Ascending aorta (tissue), 2 donors: ENCODE results near the gene LRRC25. TPM values are rescaled to one million over a fixed set of nuclear protein-coding genes. Genes with fewer than 3 reads are reported as not detected.

Experiments
- DNase-seq, 2 donors: peaks; one replicate each; pipeline ENCODE4 v3.0.0-alpha.2; 2019; ENCODE audit warnings: low spot score in 2 of 2
- H3K27ac ChIP-seq, 2 donors: fragments of 200-600 bp; sonication (generic); one replicate each; pipeline ENCODE4 v1.5.1; 2016 to 2017; ENCODE audit warnings: mild to moderate bottlenecking in 1 of 2
- H3K27me3 ChIP-seq: fragments of 200-600 bp; sonication (generic); one replicate; pipeline ENCODE4 v1.5.1; 2017
- H3K36me3 ChIP-seq, 2 donors: fragments of 200-600 bp; sonication (generic); one replicate each; pipeline ENCODE4 v1.5.1; 2016
- H3K4me1 ChIP-seq, 2 donors: fragments of 200-600 bp; sonication (generic); one replicate each; pipeline ENCODE4 v1.5.1; 2016 to 2017; ENCODE audit warnings: mild to moderate bottlenecking in 1 of 2
- H3K4me3 ChIP-seq, 2 donors: fragments of 200-600 bp; sonication (generic); one replicate each; pipeline ENCODE4 v1.5.1; 2016 to 2017; ENCODE audit warnings: mild to moderate bottlenecking in 1 of 2
- H3K9me3 ChIP-seq, 2 donors: fragments of 200-600 bp; sonication (generic); one replicate each; pipeline ENCODE4 v1.5.1; 2016
- intact Hi-C: fragments of 100-400 bp; cut with DNase I; formaldehyde crosslinking; loops from one replicate; pipeline ENCODE4 v1.15.1; 2023
- total RNA-seq: library from RNA; depleted of rRNA; stranded (reverse); fragments of >200 nt; gene quantifications from one replicate; pipeline ENCODE4 v1.1.0, GENCODE V29; 2016
- TF ChIP-seq, protein P1 (sequence below), 3 experiments: fragments of 200-600 bp in 2 of 3; fragments of 450-650 bp in 1 of 3; sonication (generic) in 2 of 3; IDR thresholded peaks; one replicate each; pipeline ENCODE4 v1.5.1; 2016 to 2019; ENCODE audit warnings: antibody characterized with exemption in 3 of 3, mild to moderate bottlenecking in 1 of 3, moderate library complexity in 1 of 3

The LRRC25 gene
- total RNA-seq, 1 donor from 2014 or later, result 6.9 TPM

DNA sequence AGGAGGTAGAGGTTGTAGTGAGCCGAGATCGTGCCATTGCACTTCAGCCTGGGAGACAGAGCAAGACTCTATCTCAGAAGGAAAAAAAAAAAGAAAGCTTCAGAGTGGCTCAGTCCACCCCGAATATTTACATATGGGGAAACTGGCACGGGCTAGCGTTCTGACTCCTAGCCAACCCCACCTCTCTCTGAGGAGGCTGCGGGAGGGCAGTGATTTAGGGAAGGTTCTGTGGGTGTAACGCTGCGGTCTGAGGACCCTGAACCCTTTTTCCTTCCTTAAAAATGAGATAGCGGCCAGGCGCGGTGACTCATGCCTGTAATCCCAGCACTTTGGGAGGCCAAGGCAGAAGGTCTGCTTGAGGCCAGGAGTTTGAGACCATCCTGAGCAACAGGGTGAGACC, 5.0 kb downstream of the LRRC25 start:
- Histone ChIP-seq H3K4me1 (peaks cover 3 to 11% of the 10 kb centered on the region in 2 donors), H3K27ac (no peak overlapping the region), H3K36me3 (no peaks in the 10 kb centered on the region), H3K4me3 (no peak overlapping the region), H3K9me3 (no peaks in the 10 kb centered on the region), H3K27me3 (peaks cover 4% of the 10 kb centered on the region)
- DNase-seq, result peak in 1 of 2 donors; percentile 72
- intact Hi-C loops, result no loop called here
- TF ChIP-seq, protein P1, sequence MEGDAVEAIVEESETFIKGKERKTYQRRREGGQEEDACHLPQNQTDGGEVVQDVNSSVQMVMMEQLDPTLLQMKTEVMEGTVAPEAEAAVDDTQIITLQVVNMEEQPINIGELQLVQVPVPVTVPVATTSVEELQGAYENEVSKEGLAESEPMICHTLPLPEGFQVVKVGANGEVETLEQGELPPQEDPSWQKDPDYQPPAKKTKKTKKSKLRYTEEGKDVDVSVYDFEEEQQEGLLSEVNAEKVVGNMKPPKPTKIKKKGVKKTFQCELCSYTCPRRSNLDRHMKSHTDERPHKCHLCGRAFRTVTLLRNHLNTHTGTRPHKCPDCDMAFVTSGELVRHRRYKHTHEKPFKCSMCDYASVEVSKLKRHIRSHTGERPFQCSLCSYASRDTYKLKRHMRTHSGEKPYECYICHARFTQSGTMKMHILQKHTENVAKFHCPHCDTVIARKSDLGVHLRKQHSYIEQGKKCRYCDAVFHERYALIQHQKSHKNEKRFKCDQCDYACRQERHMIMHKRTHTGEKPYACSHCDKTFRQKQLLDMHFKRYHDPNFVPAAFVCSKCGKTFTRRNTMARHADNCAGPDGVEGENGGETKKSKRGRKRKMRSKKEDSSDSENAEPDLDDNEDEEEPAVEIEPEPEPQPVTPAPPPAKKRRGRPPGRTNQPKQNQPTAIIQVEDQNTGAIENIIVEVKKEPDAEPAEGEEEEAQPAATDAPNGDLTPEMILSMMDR (IDR thresholded peaks at IDR 0.05), result no peak

DNA sequence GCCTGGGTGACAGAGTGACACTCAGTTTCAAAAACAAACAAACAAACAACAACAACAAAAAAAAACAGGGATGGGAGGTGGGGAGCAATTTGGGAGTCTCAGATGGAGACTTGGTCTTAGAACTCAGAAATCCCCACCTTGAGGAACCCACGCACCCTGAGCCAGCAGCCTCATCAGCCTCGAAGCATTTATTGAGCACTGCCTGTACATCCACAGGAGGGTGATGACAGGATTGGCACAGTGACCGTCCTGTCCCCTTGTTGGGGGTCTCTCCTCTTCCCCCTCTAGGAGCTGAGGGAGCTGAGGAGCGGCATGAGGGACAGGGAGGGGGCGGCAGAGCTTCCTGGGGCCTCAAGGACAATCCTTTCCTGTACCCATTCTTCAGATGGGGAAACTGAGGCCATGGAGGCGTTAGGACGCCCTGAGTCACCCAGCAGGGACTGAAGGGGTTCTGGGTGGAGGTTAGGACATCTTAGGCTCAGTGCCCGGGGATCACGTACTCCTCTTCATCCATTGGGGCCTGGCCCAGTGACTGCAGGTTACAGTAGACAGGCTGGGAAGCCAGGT, 5.8 kb downstream of the LRRC25 start:
- Histone ChIP-seq H3K27ac (no peak overlapping the region), H3K9me3 (no peaks in the 10 kb centered on the region), H3K36me3 (no peaks in the 10 kb centered on the region), H3K4me3 (no peak overlapping the region), H3K4me1 (peaks cover 3 to 11% of the 10 kb centered on the region in 2 donors), H3K27me3 (no peaks in the 10 kb centered on the region)
- no peak for DNase-seq
- intact Hi-C loops, result no loop called here
- TF ChIP-seq, protein P1 (IDR thresholded peaks at IDR 0.05), result no peak

DNA sequence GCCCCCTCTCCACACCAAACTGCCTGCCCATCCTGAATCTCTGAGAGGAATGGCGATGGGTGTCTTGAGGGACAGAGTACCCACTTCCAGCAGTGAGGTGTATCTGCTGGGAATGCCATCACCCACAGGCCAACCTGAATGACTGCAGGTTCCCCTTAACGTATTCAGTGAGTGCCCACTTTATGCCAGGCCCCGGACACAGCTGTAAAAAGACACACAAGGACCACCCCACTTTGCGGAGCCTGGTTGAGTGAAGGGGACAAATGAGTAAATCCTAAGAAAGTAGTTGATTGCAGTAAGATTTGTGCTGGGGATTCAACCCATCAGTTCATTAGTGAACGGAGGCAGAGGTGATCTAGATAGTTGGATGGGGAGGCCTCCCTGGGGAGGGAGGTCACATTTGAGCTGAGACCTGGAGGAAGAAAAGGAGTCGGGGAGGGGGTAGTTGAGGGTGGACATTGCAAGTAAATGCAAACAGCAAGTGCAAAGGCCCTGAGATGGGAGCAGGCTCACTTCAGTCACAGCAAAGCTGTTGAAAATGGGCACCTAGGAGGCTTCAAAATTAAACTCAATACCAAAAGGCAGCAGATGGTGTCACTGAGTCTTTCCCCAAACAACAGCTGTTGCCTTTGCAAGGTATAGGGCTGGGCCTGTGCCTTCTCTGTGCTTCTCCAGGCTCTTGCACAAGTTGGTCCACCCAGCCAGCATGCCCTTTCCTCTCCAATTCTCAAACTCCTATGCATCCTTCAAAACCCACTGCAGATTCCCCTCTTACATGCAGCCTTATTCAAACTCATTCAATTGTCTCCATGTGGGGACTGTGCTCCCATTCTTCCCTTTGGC, 7.1 kb downstream of the LRRC25 start:
- Histone ChIP-seq H3K9me3 (no peaks in the 10 kb centered on the region), H3K27me3 (no peaks in the 10 kb centered on the region), H3K4me3 (no peak overlapping the region), H3K36me3 (no peaks in the 10 kb centered on the region), H3K4me1 (peaks cover 3 to 16% of the 10 kb centered on the region in 2 donors), H3K27ac (no peak overlapping the region)
- TF ChIP-seq, protein P1 (IDR thresholded peaks at IDR 0.05), result no peak
- DNase-seq, result no peak
- intact Hi-C loops, result no loop called here

DNA sequence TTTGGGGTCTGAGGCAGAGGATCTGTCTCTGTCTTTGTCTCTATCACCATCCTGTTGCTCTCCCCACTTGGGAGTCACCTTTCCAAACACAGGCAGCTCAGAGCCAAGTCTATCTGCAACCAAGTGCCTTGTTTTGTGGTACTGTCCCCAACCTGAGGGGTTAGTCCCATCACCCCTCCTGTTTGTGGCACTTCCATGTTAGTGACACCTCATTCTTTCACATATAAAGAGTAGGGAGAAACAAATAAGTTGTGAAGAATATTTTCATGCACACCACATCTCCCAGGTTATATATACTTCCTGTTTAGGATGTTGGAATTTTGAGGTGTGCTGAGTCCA, 7.7 kb downstream of the LRRC25 start:
- DNase-seq, result no peak
- Histone ChIP-seq H3K9me3 (no peaks in the 10 kb centered on the region), H3K4me1 (peaks cover 3 to 16% of the 10 kb centered on the region in 2 donors), H3K4me3 (no peak overlapping the region), H3K27me3 (no peaks in the 10 kb centered on the region), H3K27ac (no peak overlapping the region), H3K36me3 (no peaks in the 10 kb centered on the region)
- TF ChIP-seq, protein P1 (IDR thresholded peaks at IDR 0.05), result no peak
- intact Hi-C loops, result loop anchor here (2.0 kb wide), 1 partner anchor 25 kb away; no protein-coding TSS in a partner anchor

DNA sequence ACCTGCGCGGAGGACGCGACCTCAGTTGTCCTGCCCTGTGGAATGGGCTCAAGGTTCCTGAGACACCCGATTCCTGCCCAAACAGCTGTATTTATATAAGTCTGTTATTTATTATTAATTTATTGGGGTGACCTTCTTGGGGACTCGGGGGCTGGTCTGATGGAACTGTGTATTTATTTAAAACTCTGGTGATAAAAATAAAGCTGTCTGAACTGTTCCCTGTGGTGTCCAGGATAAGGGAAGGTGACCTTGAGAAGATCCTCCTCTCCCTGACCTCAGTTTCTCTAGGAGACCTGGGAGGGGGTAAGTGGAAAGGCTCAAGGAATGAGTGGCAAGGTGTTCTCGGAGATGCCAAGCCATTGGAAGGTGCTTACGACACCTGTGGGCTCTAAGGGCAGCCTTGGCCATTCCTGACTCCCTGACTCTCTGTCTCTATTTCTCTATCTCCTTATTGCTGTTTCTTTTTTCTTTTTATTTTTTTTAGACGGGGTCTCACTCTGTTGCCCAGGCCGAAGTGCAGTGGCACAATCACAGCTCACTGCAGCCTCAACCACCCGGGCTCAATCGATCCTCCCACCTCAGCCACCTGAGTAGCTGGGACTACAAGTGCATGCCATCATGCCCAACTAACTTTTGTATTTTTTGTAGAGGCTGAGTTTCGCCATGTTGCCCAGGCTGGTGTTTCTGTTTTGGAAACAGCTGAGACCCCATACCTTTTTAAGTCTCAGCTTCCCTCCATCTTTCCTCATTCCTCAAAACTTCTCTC, 8.3 kb downstream of the LRRC25 start:
- DNase-seq, result no peak
- intact Hi-C loops, result loop anchor here (1.0 to 2.0 kb wide), 2 partner anchors 21 to 24 kb away; no protein-coding TSS in a partner anchor
- no peaks in the 10 kb centered on the region for H3K27me3 ChIP-seq
- TF ChIP-seq, protein P1 (IDR thresholded peaks at IDR 0.05), result no peak
- no peaks in the 10 kb centered on the region for H3K36me3 ChIP-seq
- H3K27ac ChIP-seq, result peak overlapping the region in 1 of 2 donors; percentile 19
- H3K4me3 ChIP-seq, result peak overlapping the region in 1 of 2 donors; percentile 46
- no peaks in the 10 kb centered on the region for H3K9me3 ChIP-seq
- peaks cover 3 to 16% of the 10 kb centered on the region in 2 donors for H3K4me1 ChIP-seq
